Measurements from ENCODE around the gene ZFHX3.

The ZFHX3 gene

DNA sequence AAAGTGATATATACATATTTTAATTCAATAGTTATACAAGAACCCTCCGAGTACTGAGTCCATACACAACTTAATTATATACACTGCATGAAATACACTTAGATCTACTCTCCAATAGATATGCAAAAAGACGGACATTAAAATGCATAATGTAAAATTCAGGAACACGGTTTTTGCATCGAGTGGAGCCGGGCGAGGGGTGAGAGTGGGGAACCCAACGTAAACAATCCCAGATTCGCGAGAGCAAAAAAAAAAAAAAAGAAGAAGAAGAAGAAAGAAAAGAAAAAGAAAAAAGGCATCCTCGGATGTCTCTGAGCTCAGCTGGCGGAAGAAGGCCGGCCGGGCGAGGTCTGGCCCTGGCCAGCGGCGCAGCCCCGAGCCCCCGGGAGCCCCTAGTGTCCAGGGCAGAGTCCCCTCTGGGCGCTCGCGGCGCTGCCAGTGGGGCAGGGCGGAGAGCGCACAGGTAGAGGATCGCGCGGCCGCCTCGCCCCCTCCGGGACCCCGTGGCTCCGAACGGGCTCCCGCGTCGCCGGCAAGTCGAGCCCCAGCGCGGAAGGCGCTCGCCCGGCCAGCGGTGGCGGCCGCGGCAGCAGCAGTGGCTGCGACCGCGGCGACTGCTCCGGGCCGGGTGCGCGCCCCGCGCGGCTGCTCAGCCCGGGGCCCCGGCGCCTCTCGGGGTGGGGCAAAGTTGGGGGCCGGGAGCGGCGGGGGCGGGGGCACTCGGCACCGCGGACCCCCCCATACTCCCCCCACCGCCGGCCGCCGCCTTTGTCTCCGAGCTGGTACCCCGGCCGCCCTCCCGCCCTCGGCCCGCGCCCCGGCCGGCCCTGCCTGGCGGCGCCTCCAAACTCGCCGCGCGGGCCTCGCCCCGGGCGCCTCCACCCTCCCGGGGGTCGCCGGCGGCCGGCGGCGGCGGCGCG lies 9.6 kb upstream of the ZFHX3 start:
- TF ChIP-seq FOXM1 (IDR thresholded peaks at IDR 0.05; ENCODE audit: borderline replicate concordance, low read depth) (no peak), CEBPB (IDR thresholded peaks at IDR 0.05) (no peak), ZBTB7A (IDR thresholded peaks at IDR 0.05; ENCODE audit: low read depth) (peak; percentile 87), NFIC (IDR thresholded peaks at IDR 0.05) (no peak)

DNA sequence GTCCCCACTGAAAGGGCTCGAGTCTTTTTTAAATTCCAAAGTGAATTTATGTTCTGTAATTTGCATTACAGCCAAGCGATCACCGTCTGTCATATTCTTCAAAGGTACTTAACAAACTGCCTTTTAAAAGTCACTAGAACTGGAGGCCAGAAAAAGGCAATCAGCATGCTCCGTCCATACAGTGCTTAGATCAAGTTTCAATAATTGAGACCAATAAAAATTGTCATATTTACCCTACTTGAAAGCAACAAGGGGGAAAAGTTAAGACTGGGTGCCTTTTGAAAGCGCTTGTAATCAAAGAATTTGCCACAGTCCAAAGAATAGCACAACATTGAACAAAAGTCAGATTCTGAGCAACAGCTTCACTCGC lies 9.0 kb upstream of the ZFHX3 start:
- TF ChIP-seq ZBTB7A (IDR thresholded peaks at IDR 0.05; ENCODE audit: low read depth), result no peak
- no peak for TF ChIP-seq YY1 (IDR thresholded peaks at IDR 0.05; ENCODE audit: low read depth)
- no peak for TF ChIP-seq CEBPB (IDR thresholded peaks at IDR 0.05)
- TF ChIP-seq CREB1 (IDR thresholded peaks at IDR 0.05; ENCODE audit: low read depth), result no peak
- no peak for TF ChIP-seq TEAD4 (IDR thresholded peaks at IDR 0.05)

DNA sequence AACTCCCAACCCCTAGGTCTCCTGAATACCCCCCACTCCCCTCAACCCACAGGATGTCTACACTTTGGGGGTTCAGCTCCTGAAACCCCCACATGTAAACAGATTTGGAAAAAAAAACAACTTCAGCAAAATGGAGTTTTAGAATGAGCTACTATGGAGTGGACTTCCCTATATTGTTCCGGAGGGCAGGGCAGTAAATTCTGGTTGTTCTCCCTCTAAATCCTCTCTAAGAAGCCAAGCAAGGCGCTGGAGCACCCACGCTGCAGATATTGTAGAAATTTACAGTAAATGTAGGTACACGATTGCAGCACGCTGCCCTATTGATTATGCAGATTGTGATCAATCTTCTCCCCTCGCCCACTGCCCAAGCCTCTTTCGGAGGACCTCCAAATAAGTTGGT lies 8.5 kb upstream of the ZFHX3 start:
- no peak for TF ChIP-seq YY1 (IDR thresholded peaks at IDR 0.05; ENCODE audit: low read depth)
- TF ChIP-seq TEAD4 (IDR thresholded peaks at IDR 0.05), result no peak
- no peak for TF ChIP-seq FOXM1 (IDR thresholded peaks at IDR 0.05; ENCODE audit: borderline replicate concordance, low read depth)
- TF ChIP-seq, protein P1, sequence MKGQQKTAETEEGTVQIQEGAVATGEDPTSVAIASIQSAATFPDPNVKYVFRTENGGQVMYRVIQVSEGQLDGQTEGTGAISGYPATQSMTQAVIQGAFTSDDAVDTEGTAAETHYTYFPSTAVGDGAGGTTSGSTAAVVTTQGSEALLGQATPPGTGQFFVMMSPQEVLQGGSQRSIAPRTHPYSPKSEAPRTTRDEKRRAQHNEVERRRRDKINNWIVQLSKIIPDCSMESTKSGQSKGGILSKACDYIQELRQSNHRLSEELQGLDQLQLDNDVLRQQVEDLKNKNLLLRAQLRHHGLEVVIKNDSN (IDR thresholded peaks at IDR 0.05), result no peak
- TF ChIP-seq NFIC (IDR thresholded peaks at IDR 0.05), result no peak

DNA sequence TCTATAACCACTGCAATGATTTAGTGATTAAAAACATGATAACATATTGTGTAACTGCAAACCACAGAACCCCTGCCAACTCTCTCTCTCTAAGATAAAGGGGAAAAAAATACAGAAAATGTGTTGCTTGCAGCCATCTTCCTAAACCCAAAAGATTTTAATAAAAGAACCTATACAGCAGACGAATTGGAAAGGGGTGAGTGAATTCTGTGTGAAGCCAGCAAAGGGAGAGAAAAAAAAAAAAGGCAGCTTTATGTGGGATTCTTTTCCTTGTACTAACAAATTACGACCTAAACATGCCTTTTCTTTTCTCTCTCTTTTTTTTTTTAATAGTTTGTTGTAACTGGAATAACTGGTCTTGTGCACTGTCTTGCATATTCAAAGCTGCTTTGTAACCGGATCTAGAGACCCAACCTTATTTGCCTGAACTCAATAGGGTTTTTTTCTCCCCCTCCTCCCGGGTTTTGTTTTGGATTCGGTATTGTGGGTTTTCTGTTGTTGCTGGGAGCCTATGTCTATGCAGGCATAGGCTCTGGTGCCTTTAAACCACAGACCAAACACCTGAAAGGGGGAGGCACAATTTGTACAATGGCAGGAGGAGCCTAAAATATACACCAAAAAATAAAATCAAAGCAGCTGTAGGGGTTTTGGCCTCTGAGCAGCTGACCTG lies 7.0 kb upstream of the ZFHX3 start:
- TF ChIP-seq ZBTB7A (IDR thresholded peaks at IDR 0.05; ENCODE audit: low read depth), result peak; percentile 66; the same call in 1 of the 2 replicates
- TF ChIP-seq CEBPB (IDR thresholded peaks at IDR 0.05), result 0 out of 2 replicates have a peak, but pooled peaks have one; percentile 32
- TF ChIP-seq, protein P2, sequence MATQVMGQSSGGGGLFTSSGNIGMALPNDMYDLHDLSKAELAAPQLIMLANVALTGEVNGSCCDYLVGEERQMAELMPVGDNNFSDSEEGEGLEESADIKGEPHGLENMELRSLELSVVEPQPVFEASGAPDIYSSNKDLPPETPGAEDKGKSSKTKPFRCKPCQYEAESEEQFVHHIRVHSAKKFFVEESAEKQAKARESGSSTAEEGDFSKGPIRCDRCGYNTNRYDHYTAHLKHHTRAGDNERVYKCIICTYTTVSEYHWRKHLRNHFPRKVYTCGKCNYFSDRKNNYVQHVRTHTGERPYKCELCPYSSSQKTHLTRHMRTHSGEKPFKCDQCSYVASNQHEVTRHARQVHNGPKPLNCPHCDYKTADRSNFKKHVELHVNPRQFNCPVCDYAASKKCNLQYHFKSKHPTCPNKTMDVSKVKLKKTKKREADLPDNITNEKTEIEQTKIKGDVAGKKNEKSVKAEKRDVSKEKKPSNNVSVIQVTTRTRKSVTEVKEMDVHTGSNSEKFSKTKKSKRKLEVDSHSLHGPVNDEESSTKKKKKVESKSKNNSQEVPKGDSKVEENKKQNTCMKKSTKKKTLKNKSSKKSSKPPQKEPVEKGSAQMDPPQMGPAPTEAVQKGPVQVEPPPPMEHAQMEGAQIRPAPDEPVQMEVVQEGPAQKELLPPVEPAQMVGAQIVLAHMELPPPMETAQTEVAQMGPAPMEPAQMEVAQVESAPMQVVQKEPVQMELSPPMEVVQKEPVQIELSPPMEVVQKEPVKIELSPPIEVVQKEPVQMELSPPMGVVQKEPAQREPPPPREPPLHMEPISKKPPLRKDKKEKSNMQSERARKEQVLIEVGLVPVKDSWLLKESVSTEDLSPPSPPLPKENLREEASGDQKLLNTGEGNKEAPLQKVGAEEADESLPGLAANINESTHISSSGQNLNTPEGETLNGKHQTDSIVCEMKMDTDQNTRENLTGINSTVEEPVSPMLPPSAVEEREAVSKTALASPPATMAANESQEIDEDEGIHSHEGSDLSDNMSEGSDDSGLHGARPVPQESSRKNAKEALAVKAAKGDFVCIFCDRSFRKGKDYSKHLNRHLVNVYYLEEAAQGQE (IDR thresholded peaks at IDR 0.05; ENCODE audit: low read depth), result no peak
- TF ChIP-seq EP300 (IDR thresholded peaks at IDR 0.05; ENCODE audit: borderline replicate concordance), result peak; percentile 14; the same call in 1 of the 2 replicates
- no peak for TF ChIP-seq TEAD4 (IDR thresholded peaks at IDR 0.05)
- no peak for TF ChIP-seq NFIC (IDR thresholded peaks at IDR 0.05)
- peak; percentile 59; the same call in 1 of the 2 replicates for TF ChIP-seq TCF12 (IDR thresholded peaks at IDR 0.05; ENCODE audit: low read depth)
- TF ChIP-seq, protein P1 (IDR thresholded peaks at IDR 0.05), result no peak
- TF ChIP-seq EGR1 (IDR thresholded peaks at IDR 0.05), result no peak
- TF ChIP-seq, protein P3, sequence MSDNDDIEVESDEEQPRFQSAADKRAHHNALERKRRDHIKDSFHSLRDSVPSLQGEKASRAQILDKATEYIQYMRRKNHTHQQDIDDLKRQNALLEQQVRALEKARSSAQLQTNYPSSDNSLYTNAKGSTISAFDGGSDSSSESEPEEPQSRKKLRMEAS (IDR thresholded peaks at IDR 0.05), result 0 out of 2 replicates have a peak, but pooled peaks have one; percentile 22
- TF ChIP-seq FOXM1 (IDR thresholded peaks at IDR 0.05; ENCODE audit: borderline replicate concordance, low read depth), result peak; percentile 49; the same call in 1 of the 2 replicates
- TF ChIP-seq TAF1 (IDR thresholded peaks at IDR 0.05; ENCODE audit: low read depth), result no peak
- TF ChIP-seq CREB1 (IDR thresholded peaks at IDR 0.05; ENCODE audit: low read depth), result no peak
- no peak for TF ChIP-seq RAD21 (IDR thresholded peaks at IDR 0.05; ENCODE audit: low read depth)

DNA sequence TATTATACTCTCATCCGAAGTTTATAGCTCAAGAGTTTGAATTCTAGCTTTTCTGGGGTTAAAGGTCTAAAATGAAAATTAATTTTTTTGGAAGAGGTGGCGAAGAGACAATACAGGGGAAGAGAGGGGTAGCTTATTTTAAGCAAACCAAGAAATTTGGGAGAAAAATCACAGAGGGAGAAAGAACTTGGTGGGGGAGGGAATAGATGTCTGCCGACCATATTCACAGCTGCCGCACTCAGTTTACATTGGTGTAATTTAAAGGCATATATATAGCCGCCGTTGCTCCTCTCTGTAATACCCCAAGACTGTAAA lies 6.5 kb upstream of the ZFHX3 start:
- TF ChIP-seq ZBTB7A (IDR thresholded peaks at IDR 0.05; ENCODE audit: low read depth) (no peak), RAD21 (IDR thresholded peaks at IDR 0.05; ENCODE audit: low read depth) (no peak), NFIC (IDR thresholded peaks at IDR 0.05) (no peak), YY1 (IDR thresholded peaks at IDR 0.05; ENCODE audit: low read depth) (no peak), CEBPB (IDR thresholded peaks at IDR 0.05) (no peak), TCF12 (IDR thresholded peaks at IDR 0.05; ENCODE audit: low read depth) (no peak), CREB1 (IDR thresholded peaks at IDR 0.05; ENCODE audit: low read depth) (no peak), TEAD4 (IDR thresholded peaks at IDR 0.05) (no peak), EGR1 (IDR thresholded peaks at IDR 0.05) (no peak), EP300 (IDR thresholded peaks at IDR 0.05; ENCODE audit: borderline replicate concordance) (no peak), FOXM1 (IDR thresholded peaks at IDR 0.05; ENCODE audit: borderline replicate concordance, low read depth) (no peak), TAF1 (IDR thresholded peaks at IDR 0.05; ENCODE audit: low read depth) (no peak)
- TF ChIP-seq, protein P3 (IDR thresholded peaks at IDR 0.05), result no peak
- TF ChIP-seq, protein P1 (IDR thresholded peaks at IDR 0.05), result no peak
- TF ChIP-seq, protein P2 (IDR thresholded peaks at IDR 0.05; ENCODE audit: low read depth), result no peak
